Erythroblast (primary cell): ENCODE results near the gene TSPAN3.

Experiments
- GATA1 ChIP-seq: IDR thresholded peaks from 2 replicates; pipeline ENCODE4 v1.6.1; 2011; ENCODE audit warnings: low read depth, mild to moderate bottlenecking, control low read depth, low read length, moderate library complexity
- POLR2A ChIP-seq: IDR thresholded peaks from 2 replicates; pipeline ENCODE4 v1.6.1; 2011; ENCODE audit warnings: mild to moderate bottlenecking, low read length

GRCh38 chr15:77023576-77024272, 47.2 kb downstream of the TSPAN3 start:
- TF ChIP-seq POLR2A (no peak), GATA1 (no peak)
